Measurements from ENCODE around the gene CDHR1. TPM values are rescaled to one million over a fixed set of nuclear protein-coding genes. Genes with fewer than 3 reads are reported as not detected.

CDHR1 gene
- total RNA-seq, 1 experiment from 2014 or later, result 5.0 TPM

DNA sequence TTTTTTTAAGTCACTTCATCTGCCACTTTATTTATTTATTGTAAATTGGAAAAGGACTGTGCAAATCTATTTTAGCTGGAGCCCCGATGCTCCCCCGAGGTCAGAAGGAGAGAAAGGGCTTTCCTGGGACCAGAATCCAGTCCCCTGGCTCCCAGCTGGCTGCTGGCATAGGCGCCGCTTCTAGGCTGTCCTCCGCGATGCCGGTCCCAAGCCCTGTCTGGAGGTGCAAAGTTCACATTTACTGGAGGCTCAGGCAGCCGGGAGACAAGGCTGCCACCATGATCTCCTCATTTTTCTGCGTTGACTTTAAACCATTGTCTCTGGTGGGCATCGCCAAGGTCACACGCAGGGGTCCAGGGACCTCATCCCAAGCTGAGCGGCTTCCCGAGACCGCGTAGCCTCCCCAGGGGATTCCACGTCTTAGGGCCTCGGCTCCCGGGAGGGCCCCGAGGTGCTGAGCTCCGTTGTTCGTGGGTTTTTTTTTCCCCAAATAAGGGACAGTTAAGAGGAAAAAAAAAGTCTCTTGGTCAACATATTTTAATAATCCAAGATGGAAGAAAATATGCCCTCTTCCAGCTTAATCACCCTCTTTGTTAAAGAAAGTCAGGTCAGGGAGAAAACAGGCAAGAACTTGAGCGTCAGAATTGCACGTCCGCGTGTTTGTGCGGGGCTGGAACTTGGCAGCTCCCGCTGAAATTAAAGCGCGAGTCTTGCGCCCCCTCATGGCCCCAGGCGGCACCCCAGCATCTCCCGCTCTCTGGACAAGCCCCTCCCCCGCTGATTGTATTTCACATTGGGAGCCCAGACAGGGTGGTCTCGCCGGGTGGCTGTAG is 62.4 kb downstream of the CDHR1 start (continued):
- TF ChIP-seq, protein P1, sequence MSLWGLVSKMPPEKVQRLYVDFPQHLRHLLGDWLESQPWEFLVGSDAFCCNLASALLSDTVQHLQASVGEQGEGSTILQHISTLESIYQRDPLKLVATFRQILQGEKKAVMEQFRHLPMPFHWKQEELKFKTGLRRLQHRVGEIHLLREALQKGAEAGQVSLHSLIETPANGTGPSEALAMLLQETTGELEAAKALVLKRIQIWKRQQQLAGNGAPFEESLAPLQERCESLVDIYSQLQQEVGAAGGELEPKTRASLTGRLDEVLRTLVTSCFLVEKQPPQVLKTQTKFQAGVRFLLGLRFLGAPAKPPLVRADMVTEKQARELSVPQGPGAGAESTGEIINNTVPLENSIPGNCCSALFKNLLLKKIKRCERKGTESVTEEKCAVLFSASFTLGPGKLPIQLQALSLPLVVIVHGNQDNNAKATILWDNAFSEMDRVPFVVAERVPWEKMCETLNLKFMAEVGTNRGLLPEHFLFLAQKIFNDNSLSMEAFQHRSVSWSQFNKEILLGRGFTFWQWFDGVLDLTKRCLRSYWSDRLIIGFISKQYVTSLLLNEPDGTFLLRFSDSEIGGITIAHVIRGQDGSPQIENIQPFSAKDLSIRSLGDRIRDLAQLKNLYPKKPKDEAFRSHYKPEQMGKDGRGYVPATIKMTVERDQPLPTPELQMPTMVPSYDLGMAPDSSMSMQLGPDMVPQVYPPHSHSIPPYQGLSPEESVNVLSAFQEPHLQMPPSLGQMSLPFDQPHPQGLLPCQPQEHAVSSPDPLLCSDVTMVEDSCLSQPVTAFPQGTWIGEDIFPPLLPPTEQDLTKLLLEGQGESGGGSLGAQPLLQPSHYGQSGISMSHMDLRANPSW (CRISPR knock-in tag; conservative IDR thresholded peaks at IDR 0.05; ENCODE audit: low read depth), result no peak
- TF ChIP-seq, protein P2, sequence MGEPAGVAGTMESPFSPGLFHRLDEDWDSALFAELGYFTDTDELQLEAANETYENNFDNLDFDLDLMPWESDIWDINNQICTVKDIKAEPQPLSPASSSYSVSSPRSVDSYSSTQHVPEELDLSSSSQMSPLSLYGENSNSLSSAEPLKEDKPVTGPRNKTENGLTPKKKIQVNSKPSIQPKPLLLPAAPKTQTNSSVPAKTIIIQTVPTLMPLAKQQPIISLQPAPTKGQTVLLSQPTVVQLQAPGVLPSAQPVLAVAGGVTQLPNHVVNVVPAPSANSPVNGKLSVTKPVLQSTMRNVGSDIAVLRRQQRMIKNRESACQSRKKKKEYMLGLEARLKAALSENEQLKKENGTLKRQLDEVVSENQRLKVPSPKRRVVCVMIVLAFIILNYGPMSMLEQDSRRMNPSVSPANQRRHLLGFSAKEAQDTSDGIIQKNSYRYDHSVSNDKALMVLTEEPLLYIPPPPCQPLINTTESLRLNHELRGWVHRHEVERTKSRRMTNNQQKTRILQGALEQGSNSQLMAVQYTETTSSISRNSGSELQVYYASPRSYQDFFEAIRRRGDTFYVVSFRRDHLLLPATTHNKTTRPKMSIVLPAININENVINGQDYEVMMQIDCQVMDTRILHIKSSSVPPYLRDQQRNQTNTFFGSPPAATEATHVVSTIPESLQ (CRISPR knock-in tag; IDR thresholded peaks at IDR 0.05), result no peak
- TF ChIP-seq, protein P3, sequence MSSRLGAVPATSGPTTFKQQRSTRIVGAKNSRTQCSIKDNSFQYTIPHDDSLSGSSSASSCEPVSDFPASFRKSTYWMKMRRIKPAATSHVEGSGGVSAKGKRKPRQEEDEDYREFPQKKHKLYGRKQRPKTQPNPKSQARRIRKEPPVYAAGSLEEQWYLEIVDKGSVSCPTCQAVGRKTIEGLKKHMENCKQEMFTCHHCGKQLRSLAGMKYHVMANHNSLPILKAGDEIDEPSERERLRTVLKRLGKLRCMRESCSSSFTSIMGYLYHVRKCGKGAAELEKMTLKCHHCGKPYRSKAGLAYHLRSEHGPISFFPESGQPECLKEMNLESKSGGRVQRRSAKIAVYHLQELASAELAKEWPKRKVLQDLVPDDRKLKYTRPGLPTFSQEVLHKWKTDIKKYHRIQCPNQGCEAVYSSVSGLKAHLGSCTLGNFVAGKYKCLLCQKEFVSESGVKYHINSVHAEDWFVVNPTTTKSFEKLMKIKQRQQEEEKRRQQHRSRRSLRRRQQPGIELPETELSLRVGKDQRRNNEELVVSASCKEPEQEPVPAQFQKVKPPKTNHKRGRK (CRISPR knock-in tag; IDR thresholded peaks at IDR 0.05; ENCODE audit: borderline replicate concordance), result no peak
- TF ChIP-seq, protein P4, sequence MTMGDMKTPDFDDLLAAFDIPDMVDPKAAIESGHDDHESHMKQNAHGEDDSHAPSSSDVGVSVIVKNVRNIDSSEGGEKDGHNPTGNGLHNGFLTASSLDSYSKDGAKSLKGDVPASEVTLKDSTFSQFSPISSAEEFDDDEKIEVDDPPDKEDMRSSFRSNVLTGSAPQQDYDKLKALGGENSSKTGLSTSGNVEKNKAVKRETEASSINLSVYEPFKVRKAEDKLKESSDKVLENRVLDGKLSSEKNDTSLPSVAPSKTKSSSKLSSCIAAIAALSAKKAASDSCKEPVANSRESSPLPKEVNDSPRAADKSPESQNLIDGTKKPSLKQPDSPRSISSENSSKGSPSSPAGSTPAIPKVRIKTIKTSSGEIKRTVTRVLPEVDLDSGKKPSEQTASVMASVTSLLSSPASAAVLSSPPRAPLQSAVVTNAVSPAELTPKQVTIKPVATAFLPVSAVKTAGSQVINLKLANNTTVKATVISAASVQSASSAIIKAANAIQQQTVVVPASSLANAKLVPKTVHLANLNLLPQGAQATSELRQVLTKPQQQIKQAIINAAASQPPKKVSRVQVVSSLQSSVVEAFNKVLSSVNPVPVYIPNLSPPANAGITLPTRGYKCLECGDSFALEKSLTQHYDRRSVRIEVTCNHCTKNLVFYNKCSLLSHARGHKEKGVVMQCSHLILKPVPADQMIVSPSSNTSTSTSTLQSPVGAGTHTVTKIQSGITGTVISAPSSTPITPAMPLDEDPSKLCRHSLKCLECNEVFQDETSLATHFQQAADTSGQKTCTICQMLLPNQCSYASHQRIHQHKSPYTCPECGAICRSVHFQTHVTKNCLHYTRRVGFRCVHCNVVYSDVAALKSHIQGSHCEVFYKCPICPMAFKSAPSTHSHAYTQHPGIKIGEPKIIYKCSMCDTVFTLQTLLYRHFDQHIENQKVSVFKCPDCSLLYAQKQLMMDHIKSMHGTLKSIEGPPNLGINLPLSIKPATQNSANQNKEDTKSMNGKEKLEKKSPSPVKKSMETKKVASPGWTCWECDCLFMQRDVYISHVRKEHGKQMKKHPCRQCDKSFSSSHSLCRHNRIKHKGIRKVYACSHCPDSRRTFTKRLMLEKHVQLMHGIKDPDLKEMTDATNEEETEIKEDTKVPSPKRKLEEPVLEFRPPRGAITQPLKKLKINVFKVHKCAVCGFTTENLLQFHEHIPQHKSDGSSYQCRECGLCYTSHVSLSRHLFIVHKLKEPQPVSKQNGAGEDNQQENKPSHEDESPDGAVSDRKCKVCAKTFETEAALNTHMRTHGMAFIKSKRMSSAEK (CRISPR knock-in tag; IDR thresholded peaks at IDR 0.05; ENCODE audit: borderline replicate concordance), result no peak
- TF ChIP-seq, protein P5, sequence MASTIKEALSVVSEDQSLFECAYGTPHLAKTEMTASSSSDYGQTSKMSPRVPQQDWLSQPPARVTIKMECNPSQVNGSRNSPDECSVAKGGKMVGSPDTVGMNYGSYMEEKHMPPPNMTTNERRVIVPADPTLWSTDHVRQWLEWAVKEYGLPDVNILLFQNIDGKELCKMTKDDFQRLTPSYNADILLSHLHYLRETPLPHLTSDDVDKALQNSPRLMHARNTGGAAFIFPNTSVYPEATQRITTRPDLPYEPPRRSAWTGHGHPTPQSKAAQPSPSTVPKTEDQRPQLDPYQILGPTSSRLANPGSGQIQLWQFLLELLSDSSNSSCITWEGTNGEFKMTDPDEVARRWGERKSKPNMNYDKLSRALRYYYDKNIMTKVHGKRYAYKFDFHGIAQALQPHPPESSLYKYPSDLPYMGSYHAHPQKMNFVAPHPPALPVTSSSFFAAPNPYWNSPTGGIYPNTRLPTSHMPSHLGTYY (CRISPR knock-in tag; IDR thresholded peaks at IDR 0.05), result no peak
- TF ChIP-seq ESRRA (CRISPR knock-in tag; IDR thresholded peaks at IDR 0.05; ENCODE audit: borderline replicate concordance), result no peak
- TF ChIP-seq, protein P6, sequence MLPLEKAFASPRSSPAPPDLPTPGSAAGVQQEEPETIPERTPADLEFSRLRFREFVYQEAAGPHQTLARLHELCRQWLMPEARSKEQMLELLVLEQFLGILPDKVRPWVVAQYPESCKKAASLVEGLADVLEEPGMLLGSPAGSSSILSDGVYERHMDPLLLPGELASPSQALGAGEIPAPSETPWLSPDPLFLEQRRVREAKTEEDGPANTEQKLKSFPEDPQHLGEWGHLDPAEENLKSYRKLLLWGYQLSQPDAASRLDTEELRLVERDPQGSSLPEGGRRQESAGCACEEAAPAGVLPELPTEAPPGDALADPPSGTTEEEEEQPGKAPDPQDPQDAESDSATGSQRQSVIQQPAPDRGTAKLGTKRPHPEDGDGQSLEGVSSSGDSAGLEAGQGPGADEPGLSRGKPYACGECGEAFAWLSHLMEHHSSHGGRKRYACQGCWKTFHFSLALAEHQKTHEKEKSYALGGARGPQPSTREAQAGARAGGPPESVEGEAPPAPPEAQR (CRISPR knock-in tag; IDR thresholded peaks at IDR 0.05), result no peak
- TF ChIP-seq FOXK1 (CRISPR knock-in tag; IDR thresholded peaks at IDR 0.05), result no peak
- TF ChIP-seq JAZF1 (CRISPR knock-in tag; IDR thresholded peaks at IDR 0.05), result no peak
- no peak for TF ChIP-seq NR3C1 (CRISPR knock-in tag; conservative IDR thresholded peaks at IDR 0.05; ENCODE audit: low read depth)
- TF ChIP-seq CREM (CRISPR knock-in tag; IDR thresholded peaks at IDR 0.05), result no peak
- no peak for TF ChIP-seq GABPB1 (CRISPR knock-in tag; IDR thresholded peaks at IDR 0.05)
- TF ChIP-seq, protein P7, sequence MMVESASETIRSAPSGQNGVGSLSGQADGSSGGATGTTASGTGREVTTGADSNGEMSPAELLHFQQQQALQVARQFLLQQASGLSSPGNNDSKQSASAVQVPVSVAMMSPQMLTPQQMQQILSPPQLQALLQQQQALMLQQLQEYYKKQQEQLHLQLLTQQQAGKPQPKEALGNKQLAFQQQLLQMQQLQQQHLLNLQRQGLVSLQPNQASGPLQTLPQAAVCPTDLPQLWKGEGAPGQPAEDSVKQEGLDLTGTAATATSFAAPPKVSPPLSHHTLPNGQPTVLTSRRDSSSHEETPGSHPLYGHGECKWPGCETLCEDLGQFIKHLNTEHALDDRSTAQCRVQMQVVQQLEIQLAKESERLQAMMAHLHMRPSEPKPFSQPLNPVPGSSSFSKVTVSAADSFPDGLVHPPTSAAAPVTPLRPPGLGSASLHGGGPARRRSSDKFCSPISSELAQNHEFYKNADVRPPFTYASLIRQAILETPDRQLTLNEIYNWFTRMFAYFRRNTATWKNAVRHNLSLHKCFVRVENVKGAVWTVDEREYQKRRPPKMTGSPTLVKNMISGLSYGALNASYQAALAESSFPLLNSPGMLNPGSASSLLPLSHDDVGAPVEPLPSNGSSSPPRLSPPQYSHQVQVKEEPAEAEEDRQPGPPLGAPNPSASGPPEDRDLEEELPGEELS (CRISPR knock-in tag; IDR thresholded peaks at IDR 0.05), result no peak
- TF ChIP-seq, protein P8, sequence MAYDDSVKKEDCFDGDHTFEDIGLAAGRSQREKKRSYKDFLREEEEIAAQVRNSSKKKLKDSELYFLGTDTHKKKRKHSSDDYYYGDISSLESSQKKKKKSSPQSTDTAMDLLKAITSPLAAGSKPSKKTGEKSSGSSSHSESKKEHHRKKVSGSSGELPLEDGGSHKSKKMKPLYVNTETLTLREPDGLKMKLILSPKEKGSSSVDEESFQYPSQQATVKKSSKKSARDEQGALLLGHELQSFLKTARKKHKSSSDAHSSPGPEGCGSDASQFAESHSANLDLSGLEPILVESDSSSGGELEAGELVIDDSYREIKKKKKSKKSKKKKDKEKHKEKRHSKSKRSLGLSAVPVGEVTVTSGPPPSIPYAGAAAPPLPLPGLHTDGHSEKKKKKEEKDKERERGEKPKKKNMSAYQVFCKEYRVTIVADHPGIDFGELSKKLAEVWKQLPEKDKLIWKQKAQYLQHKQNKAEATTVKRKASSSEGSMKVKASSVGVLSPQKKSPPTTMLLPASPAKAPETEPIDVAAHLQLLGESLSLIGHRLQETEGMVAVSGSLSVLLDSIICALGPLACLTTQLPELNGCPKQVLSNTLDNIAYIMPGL (CRISPR knock-in tag; IDR thresholded peaks at IDR 0.05), result no peak
- TF ChIP-seq TCF7 (CRISPR knock-in tag; IDR thresholded peaks at IDR 0.05; ENCODE audit: low read depth), result no peak

Measured in WTC11 (cell line).